K562 (cell line): ENCODE measurements around the gene GCDH. TPM values are rescaled to one million over a fixed set of nuclear protein-coding genes. Genes with fewer than 3 reads are reported as not detected.

Experiments
- ATAC-seq: fragments of 200-7000 bp; cut with Tn5 transposase; 3 replicates; pipeline ENCODE4 v1.9.1; 2020; ENCODE audit warnings: moderate library complexity
- BruUV-seq: library from RNA; stranded (reverse); fragments of 400-500 nt; replicated peaks from 2 replicates; lab custom pipeline; 2021; lab: Mats Ljungman, UMichigan
- CTCF ChIA-PET: fragments of 300-600 bp; formaldehyde crosslinking; extraction: SDS; loops from one replicate; lab custom pipeline; 2021; ENCODE audit warnings: low intra/inter-chr PET ratio; lab: Yijun Ruan, JAX
- POLR2A ChIA-PET: fragments of 300-600, 350-650 bp; sonication (Branson Sonifier 250); formaldehyde crosslinking; extraction: SDS; loops from one replicate; lab custom pipeline; 2021; ENCODE audit warnings: antibody characterized with exemption, inconsistent platforms; lab: Yijun Ruan, JAX
- DNase-seq, 4 experiments: peaks; one replicate each; pipeline versions ENCODE4 v3.0.0 to v3.0.0-alpha.2; 2011 to 2018; ENCODE audit warnings: low spot score in 3 of 4, mixed read lengths in 3 of 4; ENCODE audit errors: extremely low read depth in 1 of 4
- FAIRE-seq: peaks from 2 replicates; lab custom pipeline; 2011; peaks lifted over from hg19 to GRCh38; lab: Jason Lieb, UNC
- H2AFZ ChIP-seq: 2 replicates; pipeline ENCODE4 v1.6.0; 2011; ENCODE audit warnings: low read depth, low read length, control low read depth, inconsistent platforms
- H3K27ac ChIP-seq: fragments of 200-600 bp; 3 replicates; pipeline ENCODE4 v1.8.0; 2011; ENCODE audit warnings: low read depth, mild to moderate bottlenecking, control low read depth, inconsistent platforms, low read length, moderate library complexity, mixed read lengths; ENCODE audit errors: extremely low read depth
- H3K27me3 ChIP-seq, 2 experiments: fragments of 300-600 bp in 1 of 2; 2 replicates in 1 of 2; 3 replicates in 1 of 2; pipeline versions ENCODE4 v1.6.0 to v1.8.0; 2011; ENCODE audit warnings: inconsistent platforms in 2 of 2, low read length in 2 of 2, mild to moderate bottlenecking in 1 of 2, mixed read lengths in 1 of 2, moderate library complexity in 1 of 2; ENCODE audit not compliant: control insufficient read depth in 2 of 2, insufficient read depth in 2 of 2
- H3K36me3 ChIP-seq: fragments of 300-600 bp; 3 replicates; pipeline ENCODE4 v1.8.0; 2011; ENCODE audit warnings: mild to moderate bottlenecking, low read length, inconsistent platforms; ENCODE audit not compliant: control insufficient read depth, insufficient read depth
- H3K4me1 ChIP-seq, 2 experiments: fragments of 200-600 bp in 1 of 2; replicated peaks in 1 of 2; 2 replicates in 1 of 2; 3 replicates in 1 of 2; pipeline versions ENCODE4 v1.5.1 to v1.8.0; 2011; ENCODE audit warnings: inconsistent platforms in 2 of 2, low read length in 2 of 2, mild to moderate bottlenecking in 1 of 2, mixed read lengths in 1 of 2, moderate library complexity in 1 of 2; ENCODE audit not compliant: control insufficient read depth in 2 of 2, insufficient read depth in 2 of 2
- H3K4me2 ChIP-seq: 2 replicates; pipeline ENCODE4 v1.6.1; 2011; ENCODE audit warnings: low read length, control low read depth, inconsistent platforms, mixed read lengths; ENCODE audit not compliant: insufficient read depth
- H3K4me3 ChIP-seq: fragments of 200-600 bp; sonication (generic), shearing (Covaris generic); 2 replicates; pipeline ENCODE4 v1.5.1; 2016; ENCODE audit warnings: control low read depth, inconsistent platforms
- H3K79me2 ChIP-seq: fragments of 200-600 bp; 3 replicates; pipeline ENCODE4 v1.8.0; 2011; ENCODE audit warnings: low read length, inconsistent platforms; ENCODE audit not compliant: control insufficient read depth, insufficient read depth
- H3K9ac ChIP-seq, 2 experiments: 2 replicates each; pipeline versions ENCODE4 v1.6.0 to v1.6.1; 2011; ENCODE audit warnings: low read depth in 2 of 2, low read length in 2 of 2, control low read depth in 1 of 2, inconsistent platforms in 1 of 2, mild to moderate bottlenecking in 1 of 2, mixed read lengths in 1 of 2; ENCODE audit not compliant: insufficient read depth in 1 of 2
- H3K9me1 ChIP-seq: one replicate; pipeline ENCODE4 v1.6.0; 2011; ENCODE audit warnings: inconsistent platforms, mild to moderate bottlenecking, low read length, moderate library complexity; ENCODE audit not compliant: control insufficient read depth, insufficient read depth
- H3K9me3 ChIP-seq: replicated peaks from 2 replicates; pipeline ENCODE4 v1.5.1; 2011; ENCODE audit warnings: low read depth, low read length, inconsistent platforms; ENCODE audit not compliant: control insufficient read depth, insufficient read depth
- H4K20me1 ChIP-seq: replicated peaks from 2 replicates; pipeline ENCODE4 v1.6.1; 2011; ENCODE audit warnings: low read length, inconsistent platforms, mixed read lengths; ENCODE audit not compliant: control insufficient read depth, insufficient read depth
- ELF2 ChIP-seq: fragments of 250-450 bp; sonication (Bioruptor Pico); IDR thresholded peaks from 2 replicates; pipeline ENCODE4 v1.5.0; 2021; ENCODE audit warnings: mild to moderate bottlenecking
- LEF1 ChIP-seq: fragments of 450-650 bp; IDR thresholded peaks from 2 replicates; pipeline ENCODE4 v1.6.1; 2016; ENCODE audit warnings: mild to moderate bottlenecking
- MED1 ChIP-seq: sonication (generic); formaldehyde crosslinking; IDR thresholded peaks from 2 replicates; pipeline ENCODE4 v1.8.1; 2023; ENCODE audit warnings: missing genetic modification reagents, borderline replicate concordance
- MYNN ChIP-seq, 2 experiments: sonication (generic); formaldehyde crosslinking in 1 of 2; IDR thresholded peaks; 2 replicates each; pipeline versions ENCODE4 v1.5.0 to v1.6.1; 2016 to 2020; ENCODE audit warnings: antibody characterized with exemption in 1 of 2, missing genetic modification reagents in 1 of 2
- NFXL1 ChIP-seq: fragments of 450-650 bp; formaldehyde crosslinking; IDR thresholded peaks from 2 replicates; pipeline ENCODE4 v1.4.0; 2021; ENCODE audit warnings: mild to moderate bottlenecking
- RFX7 ChIP-seq: fragments of 250-450 bp; sonication (Bioruptor Pico); IDR thresholded peaks from 2 replicates; pipeline ENCODE4 v1.5.1; 2021; ENCODE audit warnings: mild to moderate bottlenecking
- SNRNP70 ChIP-seq: fragments of 200-400 bp; formaldehyde crosslinking; optimal IDR thresholded peaks from 2 replicates; pipeline ENCODE3; 2017; ENCODE audit warnings: low read depth, low read length
- SREBF1 ChIP-seq: fragments of 150-350 bp; IDR thresholded peaks from 2 replicates; pipeline ENCODE4 v1.6.1; 2014; ENCODE audit warnings: antibody characterized with exemption, low read depth, low read length, borderline replicate concordance
- STAG1 ChIP-seq: sonication (generic); formaldehyde crosslinking; IDR thresholded peaks from 2 replicates; pipeline ENCODE4 v1.5.0; 2020; ENCODE audit warnings: missing genetic modification reagents, borderline replicate concordance
- ZBTB40 ChIP-seq, 2 experiments: fragments of 450-650 bp in 1 of 2; sonication (generic) in 1 of 2; formaldehyde crosslinking in 1 of 2; IDR thresholded peaks; 2 replicates each; pipeline versions ENCODE4 v1.7.1 to v1.9.0; 2016 to 2022; ENCODE audit warnings: inconsistent platforms in 1 of 2, mild to moderate bottlenecking in 1 of 2, missing genetic modification reagents in 1 of 2
- ZNF232 ChIP-seq: sonication (generic); formaldehyde crosslinking; IDR thresholded peaks from 2 replicates; pipeline ENCODE4 v1.8.0; 2022; ENCODE audit warnings: mild to moderate bottlenecking, missing genetic modification reagents
- ZNF282 ChIP-seq: sonication (generic); formaldehyde crosslinking; IDR thresholded peaks from 2 replicates; pipeline ENCODE4 v1.8.1; 2023; ENCODE audit warnings: missing genetic modification reagents
- ZNF311 ChIP-seq: fragments of 250-450 bp; sonication (Bioruptor Pico); IDR thresholded peaks from 2 replicates; pipeline ENCODE4 v1.4.0; 2020; ENCODE audit warnings: mild to moderate bottlenecking, moderate library complexity
- WGBS: fragments of 100-300 bp; shearing (Covaris generic); methylation state at CpG from one replicate; pipeline ENCODE4 v1.1.6; 2016; ENCODE audit warnings: low coverage, mixed read lengths; ENCODE audit not compliant: insufficient coverage; ENCODE audit errors: missing lambda C conversion rate; 5-methylcytosine and 5-hydroxymethylcytosine counted together
- in situ Hi-C: fragments of 300-500 bp; cut with MboI; formaldehyde crosslinking; loops from 4 replicates; pipeline ENCODE4 v1.15.0; 2018; ENCODE audit warnings: inconsistent platforms, mixed read lengths
- intact Hi-C: fragments of 100-400 bp; cut with micrococcal nuclease; formaldehyde crosslinking; loops from 2 replicates; pipeline ENCODE4 v1.14.2; 2022
- polyA plus RNA-seq, 8 experiments: library from polyadenylated mRNA; depleted of rRNA in 4 of 8; stranded (reverse) in 5 of 8; unstranded in 3 of 8; fragments of >200 nt; fragmentation: Nextera tagmentation in 2 of 8; fragmentation: Illumina TruSeq in 1 of 8; extraction: Ambion mirVana in 2 of 8; extraction: Trizol in 1 of 8; gene quantifications; 2 replicates each; pipeline versions ENCODE4 v1.2.1 to v1.2.3, GENCODE V29; 2011 to 2014; ENCODE audit warnings: inconsistent platforms in 1 of 8, missing spikeins in 1 of 8
- total RNA-seq, 7 experiments: library from RNA; depleted of rRNA in 6 of 7; stranded (reverse); fragments of >200 nt in 6 of 7; fragmentation: Illumina TruSeq in 2 of 7; extraction: Trizol in 2 of 7; gene quantifications; 2 replicates each; pipeline versions ENCODE4 v1.2.1 to v1.2.3, GENCODE V29; 2011 to 2021; ENCODE audit warnings: low replicate concordance in 1 of 7

The GCDH gene
- total and polyA plus RNA-seq, 9 of the 15 experiments (the other 6 are each of a cell fraction or from before 2014, with no cell fraction given): 2.9 to 50.8 (median 19.1) TPM

- peaks cover 5% of the 10 kb centered on the region; the same call in 1 of the 2 replicates for H4K20me1 ChIP-seq
- no peaks in the 10 kb centered on the region for H3K9me3 ChIP-seq
- in situ Hi-C loops: no loop called here
- no peaks in the 10 kb centered on the region for H3K27me3 ChIP-seq
- DNase-seq: peak in 3 of 4 experiments; percentile 28 to 68 (median 65)
- CTCF ChIA-PET: interaction anchor here (0.7 kb wide), 1 partner anchor 186 kb away, joined by 3 read pairs; no protein-coding TSS in a partner anchor
- H3K9me1 ChIP-seq: no peaks in the 10 kb centered on the region
- FAIRE-seq: no peak
- H3K9ac ChIP-seq: peak overlapping the region; percentile 71 to 99
- peaks cover 15 to 53% of the 10 kb centered on the region in 2 experiments; a peak in 4 of 5 replicates for H3K4me1 ChIP-seq
- ATAC-seq: no peak
- peak overlapping the region; percentile 88 for H3K4me3 ChIP-seq
- 2% methylated on average over 21 of the region's 26 CpGs for WGBS
- BruUV-seq: TSS peak; percentile 70
- intact Hi-C loops: loop anchor here (1.0 kb wide), 1 partner anchor 28 kb away; the partner anchor contains the start of gene SYCE2
- POLR2A ChIA-PET: interaction anchor here (0.6 to 1.9 kb wide), 13 partner anchors 9 to 205 kb away, joined by 3 to 7 read pairs (median 4); partner anchors contain the start of gene SYCE2
- peak overlapping the region; percentile 95 for H3K4me2 ChIP-seq
- peak overlapping the region; percentile 69; the same call in 1 of the 2 replicates for H2AFZ ChIP-seq
- H3K36me3 ChIP-seq: peaks cover 34% of the 10 kb centered on the region; the same call in 2 of the 3 replicates
- H3K79me2 ChIP-seq: peaks cover 32% of the 10 kb centered on the region
- H3K27ac ChIP-seq: peak overlapping the region; percentile 68
- TF ChIP-seq ZNF311 (CRISPR knock-in tag) (no peak), ZNF232 (CRISPR knock-in tag) (0 out of 2 replicates have a peak, but pooled peaks have one; percentile 1), SNRNP70 (no peak), ZNF282 (CRISPR knock-in tag) (peak; percentile 28; the same call in 1 of the 2 replicates), STAG1 (CRISPR knock-in tag) (0 out of 2 replicates have a peak, but pooled peaks have one; percentile 23), ZBTB40 (IDR thresholded peaks at IDR 0.05) (no peak), ZBTB40 (CRISPR knock-in tag; IDR thresholded peaks at IDR 0.05) (no peak), RFX7 (no peak), MYNN (IDR thresholded peaks at IDR 0.05) (no peak), MYNN (CRISPR knock-in tag; IDR thresholded peaks at IDR 0.05) (no peak), MED1 (CRISPR knock-in tag) (0 out of 2 replicates have a peak, but pooled peaks have one; percentile 28), SREBF1 (no peak), LEF1 (no peak), NFXL1 (no peak), ELF2 (CRISPR knock-in tag) (no peak)
Observed at GRCh38 chr19:12891553-12892021, 627 bp downstream of the GCDH start.
